Memory B cell (primary cell): ENCODE measurements around the gene LONP2.

Source experiments
- ATAC-seq: fragments of 150-1000 bp; cut with Tn5 transposase; 2 replicates; pipeline ENCODE4 v1.10.0; 2021; ENCODE audit warnings: low read depth, mild to moderate bottlenecking, moderate library complexity
- DNase-seq, 2 donors: peaks; one replicate each; pipeline ENCODE4 v3.0.0; 2022; ENCODE audit warnings: low spot score in 2 of 2
- H3K27ac Mint-ChIP-seq: one replicate; pipeline ENCODE4 v1.8.0; 2022; ENCODE audit warnings: mild to moderate bottlenecking, moderate library complexity, mixed read lengths
- H3K27me3 Mint-ChIP-seq: one replicate; pipeline ENCODE4 v1.8.0; 2022; ENCODE audit warnings: mixed read lengths
- H3K36me3 Mint-ChIP-seq: one replicate; pipeline ENCODE4 v1.8.0; 2022; ENCODE audit warnings: mild to moderate bottlenecking, mixed read lengths
- H3K4me1 Mint-ChIP-seq: one replicate; pipeline ENCODE4 v1.8.0; 2022; ENCODE audit warnings: mixed read lengths
- H3K4me3 Mint-ChIP-seq: one replicate; pipeline ENCODE4 v1.8.0; 2022; ENCODE audit warnings: mild to moderate bottlenecking, moderate library complexity, mixed read lengths
- H3K9me3 Mint-ChIP-seq: one replicate; pipeline ENCODE4 v1.8.0; 2022; ENCODE audit warnings: mixed read lengths

LONP2 gene

GRCh38 chr16:48405907-48406306, 161.8 kb downstream of the LONP2 start:
- H3K27ac Mint-ChIP-seq, result peak overlapping the region; percentile 51
- ATAC-seq (no peak), DNase-seq (no peak)
- H3K4me3 Mint-ChIP-seq, result no peak overlapping the region
- H3K36me3 Mint-ChIP-seq, result no peaks in the 10 kb centered on the region
- H3K9me3 Mint-ChIP-seq, result no peaks in the 10 kb centered on the region
- no peaks in the 10 kb centered on the region for H3K4me1 Mint-ChIP-seq
- no peaks in the 10 kb centered on the region for H3K27me3 Mint-ChIP-seq
